ENCODE results near the gene HINT2.

DNA sequence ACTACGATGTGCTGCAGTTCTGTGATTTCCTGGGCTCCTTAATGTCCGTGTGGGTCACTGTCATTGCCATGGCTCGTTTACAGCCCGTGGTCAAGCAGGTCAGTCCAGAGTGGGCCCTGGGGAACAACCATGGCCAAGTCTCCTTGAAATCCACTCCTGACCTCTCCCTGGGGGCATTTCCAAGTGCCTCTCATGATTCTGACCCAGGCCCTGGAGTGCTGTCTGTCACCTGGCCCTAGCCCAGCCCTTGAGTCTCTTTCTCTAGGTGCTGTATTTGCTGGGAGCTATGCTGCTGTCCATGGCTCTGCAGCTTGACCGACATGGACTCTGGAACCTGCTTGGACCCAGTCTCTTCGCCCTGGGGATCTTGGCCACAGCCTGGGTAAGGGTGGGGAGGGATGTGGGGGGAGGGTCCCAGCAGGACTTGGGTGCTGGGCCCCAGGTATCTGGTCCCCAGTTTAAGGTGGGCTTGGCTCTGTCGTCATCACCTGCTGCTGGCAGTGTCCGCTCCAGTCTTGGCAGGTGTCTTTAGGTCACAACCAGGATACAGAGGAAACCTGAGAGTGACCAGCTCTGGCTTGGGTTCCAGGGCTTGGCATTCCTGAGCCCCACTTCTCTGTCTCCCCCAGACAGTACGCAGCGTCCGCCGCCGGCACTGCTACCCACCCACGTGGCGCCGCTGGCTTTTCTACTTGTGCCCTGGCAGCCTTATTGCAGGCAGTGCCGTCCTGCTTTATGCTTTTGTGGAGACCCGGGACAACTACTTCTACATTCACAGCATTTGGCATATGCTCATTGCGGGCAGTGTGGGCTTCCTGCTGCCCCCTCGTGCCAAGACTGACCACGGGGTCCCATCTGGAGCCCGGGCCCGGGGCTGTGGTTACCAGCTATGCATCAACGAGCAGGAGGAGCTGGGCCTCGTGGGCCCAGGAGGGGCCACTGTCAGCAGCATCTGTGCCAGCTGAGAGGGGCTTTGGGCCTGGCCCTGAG, 38.3 kb upstream of the HINT2 start:
- TF ChIP-seq ZNF274 (IDR thresholded peaks at IDR 0.05; ENCODE audit: low read depth, low read length) (no peak), YY1 (IDR thresholded peaks at IDR 0.05; ENCODE audit: insufficient read depth, insufficient read length) (no peak), SUZ12 (IDR thresholded peaks at IDR 0.05; ENCODE audit: extremely low read depth, insufficient read depth, insufficient read length) (no peak)

Data from NT2/D1 (cell line).